GM20000 (cell line): ENCODE measurements around the gene SCUBE1.

Source experiments
- DNase-seq: peaks from one replicate; pipeline ENCODE4 v3.0.0; 2012; ENCODE audit warnings: low spot score
- CTCF ChIP-seq: IDR thresholded peaks from 2 replicates; pipeline ENCODE4 v1.5.1; 2012; ENCODE audit warnings: mild to moderate bottlenecking, control low read depth; ENCODE audit errors: extremely low read depth, missing control alignments

The SCUBE1 gene

DNA sequence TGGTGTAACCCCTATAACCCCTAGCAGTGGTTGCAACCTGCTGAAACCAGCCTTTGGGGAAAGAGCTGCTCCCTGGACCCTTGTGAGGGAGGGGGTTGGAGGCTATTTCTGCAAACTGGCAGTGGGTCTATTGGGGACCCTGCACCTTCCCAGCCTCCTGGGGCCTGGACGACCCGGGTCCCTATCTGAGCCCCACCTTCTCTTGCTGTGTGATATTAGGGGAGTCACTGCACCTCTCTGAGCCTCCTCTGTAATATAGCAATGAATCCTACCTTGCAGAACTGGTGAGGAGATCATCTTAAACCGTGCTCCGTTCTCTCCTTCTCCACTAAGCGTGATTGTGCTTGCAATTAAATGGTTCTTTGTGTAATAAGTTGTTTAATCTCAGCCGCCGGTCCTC lies 44.6 kb upstream of the SCUBE1 start:
- no peak for DNase-seq
- no peak for TF ChIP-seq CTCF

GRCh38 chr22:43385770-43386641 lies 42.8 kb upstream of the SCUBE1 start:
- peak; percentile 61 for TF ChIP-seq CTCF
- DNase-seq = peak; percentile 85

- no peak for TF ChIP-seq CTCF
- DNase-seq = no peak
Observed at GRCh38 chr22:43384863-43385262, 41.7 kb upstream of the SCUBE1 start.

DNA sequence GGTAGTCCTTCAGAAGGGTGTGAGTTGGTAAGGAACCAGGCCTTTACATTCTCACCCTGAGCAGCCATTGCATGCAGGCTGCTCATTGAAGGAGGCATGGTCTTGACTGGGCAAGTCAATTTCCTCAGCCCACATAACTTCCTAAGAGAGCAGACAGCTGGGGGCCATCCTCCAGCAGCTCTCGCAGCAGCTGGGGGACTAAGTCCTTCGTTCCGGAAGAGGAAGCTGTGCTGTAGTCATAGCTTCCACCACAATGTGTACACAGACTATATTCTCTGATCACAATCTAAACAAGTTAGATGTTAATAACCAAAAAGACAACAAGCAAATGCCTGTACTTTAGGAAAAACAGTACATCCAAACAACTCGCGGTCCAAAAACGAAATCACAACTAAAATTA lies 38.5 kb upstream of the SCUBE1 start:
- DNase-seq = no peak
- no peak for TF ChIP-seq CTCF

DNA sequence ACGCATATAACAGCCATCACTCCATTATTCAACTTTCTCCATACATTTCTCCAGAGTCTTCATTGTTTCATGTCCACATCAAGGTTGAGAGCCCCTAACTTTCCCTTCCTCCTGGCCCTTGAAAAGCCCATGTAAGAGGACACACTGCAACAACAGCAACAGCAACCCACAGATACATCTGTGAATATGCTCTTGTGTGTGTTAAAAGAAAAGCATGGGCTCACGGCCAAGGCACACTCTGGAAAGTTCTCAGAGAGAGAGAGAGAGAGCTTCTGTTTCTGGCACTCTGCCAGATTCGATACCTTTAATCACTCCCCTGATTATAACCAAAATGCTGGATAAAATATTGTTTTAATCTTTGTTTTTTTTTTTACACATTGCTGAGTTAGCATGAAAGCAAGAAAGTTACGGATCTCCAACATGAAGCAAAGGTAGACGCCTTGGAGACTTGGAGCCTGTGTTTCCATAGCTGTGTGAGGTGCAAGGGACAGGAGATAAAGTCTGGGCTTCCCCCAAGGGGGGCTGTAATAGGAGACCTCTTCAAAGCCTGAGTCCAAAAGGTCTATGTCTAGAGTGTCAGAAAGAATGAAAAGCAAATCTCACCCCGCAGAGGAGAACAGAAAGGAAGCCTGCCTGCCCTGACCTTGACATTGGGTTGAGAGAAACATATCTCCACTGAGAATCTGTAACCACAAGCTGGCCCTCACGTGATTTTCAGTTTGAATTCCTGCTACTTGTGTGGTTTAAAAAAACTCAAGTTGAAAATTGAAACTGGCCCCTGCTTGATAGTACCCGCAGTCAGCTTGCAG lies 34.9 kb upstream of the SCUBE1 start:
- no peak for DNase-seq
- no peak for TF ChIP-seq CTCF

GRCh38 chr22:43377548-43377895 lies 34.4 kb upstream of the SCUBE1 start:
- TF ChIP-seq CTCF = no peak

More at GRCh38 chr22:43377548-43377895, 34.4 kb upstream of the SCUBE1 start:
- DNase-seq = no peak
